ENCODE measurements around the gene ZP2.

ZP2 gene

DNA sequence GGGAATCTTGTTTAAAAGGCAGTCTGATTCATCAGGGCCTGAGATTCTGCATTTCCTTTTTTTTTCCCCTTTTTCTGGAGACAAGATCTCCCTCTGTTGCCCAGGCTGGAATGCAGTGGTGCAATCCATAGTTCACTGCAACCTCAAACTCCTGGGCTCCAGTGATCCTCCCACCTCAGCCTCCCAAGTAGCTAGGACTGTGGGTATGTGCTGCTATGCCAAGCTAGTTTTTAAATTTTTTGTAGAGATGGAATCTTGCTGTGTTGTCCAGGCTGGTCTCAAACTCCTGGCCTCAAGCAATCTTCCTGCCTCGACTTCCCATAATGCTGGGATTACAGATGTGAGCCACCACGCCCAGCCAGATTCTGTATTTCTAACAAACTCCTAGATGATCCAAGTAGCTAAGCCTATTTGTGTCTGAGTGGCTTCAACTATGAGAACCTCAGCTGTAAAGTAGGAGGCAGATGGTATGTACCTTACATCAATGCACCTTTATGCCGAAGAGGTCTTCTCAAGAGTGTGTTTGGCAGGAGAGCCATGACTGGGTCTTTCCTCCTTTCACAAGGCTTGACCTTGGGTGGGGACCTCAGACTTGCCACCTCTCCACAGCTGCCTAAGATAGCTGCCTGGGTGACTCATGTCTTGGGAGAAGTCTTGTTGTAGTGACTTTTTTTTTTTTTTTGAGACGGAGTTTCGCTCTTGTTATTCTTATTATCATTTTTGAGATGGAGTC, 42.0 kb downstream of the ZP2 start:
- CTCF ChIA-PET: interaction anchor here (0.6 to 1.5 kb wide), 3 partner anchors 131 to 1492 kb away, joined by 3 to 5 read pairs (median 4); no protein-coding TSS in a partner anchor
- H3K27ac ChIP-seq: no peak overlapping the region
- POLR2A ChIA-PET (ENCODE audit: low non-redundant PET): interaction anchor here (0.6 kb wide), 2 partner anchors 130 to 131 kb away, joined by 3 to 14 read pairs; no protein-coding TSS in a partner anchor
- TF ChIP-seq, protein P1, sequence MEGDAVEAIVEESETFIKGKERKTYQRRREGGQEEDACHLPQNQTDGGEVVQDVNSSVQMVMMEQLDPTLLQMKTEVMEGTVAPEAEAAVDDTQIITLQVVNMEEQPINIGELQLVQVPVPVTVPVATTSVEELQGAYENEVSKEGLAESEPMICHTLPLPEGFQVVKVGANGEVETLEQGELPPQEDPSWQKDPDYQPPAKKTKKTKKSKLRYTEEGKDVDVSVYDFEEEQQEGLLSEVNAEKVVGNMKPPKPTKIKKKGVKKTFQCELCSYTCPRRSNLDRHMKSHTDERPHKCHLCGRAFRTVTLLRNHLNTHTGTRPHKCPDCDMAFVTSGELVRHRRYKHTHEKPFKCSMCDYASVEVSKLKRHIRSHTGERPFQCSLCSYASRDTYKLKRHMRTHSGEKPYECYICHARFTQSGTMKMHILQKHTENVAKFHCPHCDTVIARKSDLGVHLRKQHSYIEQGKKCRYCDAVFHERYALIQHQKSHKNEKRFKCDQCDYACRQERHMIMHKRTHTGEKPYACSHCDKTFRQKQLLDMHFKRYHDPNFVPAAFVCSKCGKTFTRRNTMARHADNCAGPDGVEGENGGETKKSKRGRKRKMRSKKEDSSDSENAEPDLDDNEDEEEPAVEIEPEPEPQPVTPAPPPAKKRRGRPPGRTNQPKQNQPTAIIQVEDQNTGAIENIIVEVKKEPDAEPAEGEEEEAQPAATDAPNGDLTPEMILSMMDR (conservative IDR thresholded peaks at IDR 0.05; ENCODE audit: low read depth): no peak
- DNase-seq (ENCODE audit: low spot score): no peak

GRCh38 chr16:21167929-21168602, 43.3 kb downstream of the ZP2 start:
- POLR2A ChIA-PET (ENCODE audit: low non-redundant PET): no interaction called here
- no peak for DNase-seq (ENCODE audit: low spot score)
- TF ChIP-seq, protein P1 (conservative IDR thresholded peaks at IDR 0.05; ENCODE audit: low read depth): no peak
- H3K27ac ChIP-seq: no peak overlapping the region
- CTCF ChIA-PET: interaction anchor here (0.8 to 1.5 kb wide), 3 partner anchors 11 to 110 kb away, joined by 3 to 4 read pairs (median 3); no protein-coding TSS in a partner anchor

- DNase-seq (ENCODE audit: low spot score): peak; percentile 31
- POLR2A ChIA-PET (ENCODE audit: low non-redundant PET): no interaction called here
- no peak overlapping the region for H3K27ac ChIP-seq
- TF ChIP-seq, protein P1 (conservative IDR thresholded peaks at IDR 0.05; ENCODE audit: low read depth): no peak
- CTCF ChIA-PET: interaction anchor here (1.2 to 1.5 kb wide), 2 partner anchors 10 to 111 kb away, joined by 3 read pairs; no protein-coding TSS in a partner anchor
Observed at GRCh38 chr16:21167360-21167759, 44.0 kb downstream of the ZP2 start.

GRCh38 chr16:21166561-21166961, 44.8 kb downstream of the ZP2 start:
- CTCF ChIA-PET: no interaction called here
- TF ChIP-seq, protein P1 (conservative IDR thresholded peaks at IDR 0.05; ENCODE audit: low read depth): no peak
- H3K27ac ChIP-seq: no peak overlapping the region
- POLR2A ChIA-PET (ENCODE audit: low non-redundant PET): interaction anchor here (0.6 kb wide), 1 partner anchor 13 kb away, joined by 4 read pairs; no protein-coding TSS in a partner anchor
- no peak for DNase-seq (ENCODE audit: low spot score)

DNA sequence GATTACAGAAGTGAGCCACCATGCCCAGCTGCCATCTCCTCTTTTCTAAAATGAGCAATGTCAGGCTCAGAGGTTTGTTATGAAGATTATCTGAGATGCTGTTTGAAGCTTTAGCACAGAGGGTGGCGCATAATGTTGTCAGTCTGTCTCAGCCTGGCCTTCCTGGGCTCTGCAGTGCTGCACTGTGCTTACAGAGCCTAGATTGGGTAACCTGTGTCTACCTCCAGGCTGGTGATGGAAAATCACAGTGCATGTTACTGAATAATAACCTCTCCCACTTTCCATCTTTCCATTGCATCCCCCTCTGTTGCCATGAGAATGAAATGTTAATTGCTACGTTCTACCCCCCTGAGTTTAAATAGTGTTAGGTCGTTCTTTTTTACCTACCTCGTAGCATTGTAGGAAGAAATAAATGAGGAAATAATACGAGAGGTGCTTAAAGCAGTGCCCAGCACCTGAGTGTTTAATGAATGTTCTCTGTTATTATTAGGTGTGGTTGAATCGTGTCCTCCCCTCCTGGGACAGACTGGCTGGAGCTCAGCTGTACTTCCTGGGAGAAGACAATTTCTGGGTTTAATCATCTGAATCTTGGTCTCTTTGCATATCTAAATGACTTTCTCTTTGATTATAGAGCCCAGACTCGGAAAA, 46.7 kb downstream of the ZP2 start:
- no peak overlapping the region for H3K27ac ChIP-seq
- no peak for DNase-seq (ENCODE audit: low spot score)
- ChIA-PET POLR2A (ENCODE audit: low non-redundant PET) (no interaction called here), CTCF (interaction anchor here (0.6 to 0.7 kb wide), 2 partner anchors 25 to 1534 kb away, joined by 4 to 5 read pairs; no protein-coding TSS in a partner anchor)
- TF ChIP-seq, protein P1 (conservative IDR thresholded peaks at IDR 0.05; ENCODE audit: low read depth): no peak

DNA sequence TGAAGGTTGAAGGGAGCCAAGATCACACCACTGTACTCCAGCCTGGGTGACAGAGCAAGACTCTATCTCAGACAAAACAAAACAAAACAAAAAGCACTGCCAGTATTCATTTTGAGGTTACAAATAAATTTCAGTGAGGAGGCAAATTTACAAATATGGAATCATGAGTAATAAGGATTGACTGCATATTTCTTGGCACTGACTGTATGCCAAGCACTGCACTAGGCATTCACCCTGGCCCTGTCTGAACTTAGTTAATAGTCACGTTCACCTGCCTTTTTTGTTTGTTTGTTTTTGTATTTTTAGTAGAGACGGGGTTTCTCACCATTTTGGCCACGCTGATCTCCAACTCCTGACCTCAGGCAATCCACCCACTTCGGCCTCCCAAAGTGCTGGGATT, 47.8 kb downstream of the ZP2 start:
- no peak for DNase-seq (ENCODE audit: low spot score)

More for the DNA sequence above, 47.8 kb downstream of the ZP2 start:
- TF ChIP-seq, protein P1 (conservative IDR thresholded peaks at IDR 0.05; ENCODE audit: low read depth): no peak
- no peak overlapping the region for H3K27ac ChIP-seq
- ChIA-PET POLR2A (ENCODE audit: low non-redundant PET) (no interaction called here), CTCF (no interaction called here)

Data from RWPE1 (cell line).